Gastrocnemius medialis (tissue), 4 donors: ENCODE measurements around the gene ADGRG1.

Source experiments
- POLR2A ChIP-seq, 2 donors: fragments of 450-650 bp; IDR thresholded peaks; one replicate each; pipeline ENCODE4 v1.6.1; 2017; ENCODE audit warnings: antibody characterized with exemption in 2 of 2, mild to moderate bottlenecking in 2 of 2, moderate library complexity in 2 of 2
- TF ChIP-seq, protein P1 (sequence below), 5 experiments: fragments of 450-650 bp in 3 of 5; fragments of 200-600 bp in 2 of 5; sonication (generic) in 2 of 5; IDR thresholded peaks in 4 of 5; conservative IDR thresholded peaks in 1 of 5; 1 replicate in 4 of 5; 2 replicates in 1 of 5; pipeline ENCODE4 v1.5.1; 2016 to 2019; ENCODE audit warnings: antibody characterized with exemption in 5 of 5, mild to moderate bottlenecking in 3 of 5, moderate library complexity in 3 of 5

DNA sequence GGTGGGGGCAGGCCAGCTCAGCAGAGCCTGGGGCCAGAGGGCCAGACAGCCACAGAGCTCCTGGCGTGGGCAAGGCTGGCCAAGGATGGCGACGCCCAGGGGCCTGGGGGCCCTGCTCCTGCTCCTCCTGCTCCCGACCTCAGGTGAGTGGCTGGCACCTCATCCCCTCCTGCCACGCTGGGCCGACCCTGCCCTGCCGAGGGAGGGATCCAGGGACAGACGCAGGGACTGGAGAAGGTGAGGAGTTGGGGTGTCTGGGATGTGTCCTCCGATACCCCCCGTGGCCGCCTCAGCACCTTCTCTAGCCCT lies 39.8 kb downstream of the ADGRG1 start, which contains the start of gene ADGRG3:
- TF ChIP-seq, protein P1, sequence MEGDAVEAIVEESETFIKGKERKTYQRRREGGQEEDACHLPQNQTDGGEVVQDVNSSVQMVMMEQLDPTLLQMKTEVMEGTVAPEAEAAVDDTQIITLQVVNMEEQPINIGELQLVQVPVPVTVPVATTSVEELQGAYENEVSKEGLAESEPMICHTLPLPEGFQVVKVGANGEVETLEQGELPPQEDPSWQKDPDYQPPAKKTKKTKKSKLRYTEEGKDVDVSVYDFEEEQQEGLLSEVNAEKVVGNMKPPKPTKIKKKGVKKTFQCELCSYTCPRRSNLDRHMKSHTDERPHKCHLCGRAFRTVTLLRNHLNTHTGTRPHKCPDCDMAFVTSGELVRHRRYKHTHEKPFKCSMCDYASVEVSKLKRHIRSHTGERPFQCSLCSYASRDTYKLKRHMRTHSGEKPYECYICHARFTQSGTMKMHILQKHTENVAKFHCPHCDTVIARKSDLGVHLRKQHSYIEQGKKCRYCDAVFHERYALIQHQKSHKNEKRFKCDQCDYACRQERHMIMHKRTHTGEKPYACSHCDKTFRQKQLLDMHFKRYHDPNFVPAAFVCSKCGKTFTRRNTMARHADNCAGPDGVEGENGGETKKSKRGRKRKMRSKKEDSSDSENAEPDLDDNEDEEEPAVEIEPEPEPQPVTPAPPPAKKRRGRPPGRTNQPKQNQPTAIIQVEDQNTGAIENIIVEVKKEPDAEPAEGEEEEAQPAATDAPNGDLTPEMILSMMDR (IDR thresholded peaks at IDR 0.05 in 4 of 5, conservative IDR thresholded peaks at IDR 0.05 in 1 of 5): no peak
- TF ChIP-seq POLR2A (IDR thresholded peaks at IDR 0.05): no peak
